ENCODE data around the gene LIM2.

Gene LIM2

GRCh38 chr19:51396175-51396574, 8.4 kb upstream of the LIM2 start:
- TF ChIP-seq ZFP3 (CRISPR knock-in tag; IDR thresholded peaks at IDR 0.05) (no peak), PPARA (CRISPR knock-in tag; IDR thresholded peaks at IDR 0.05; ENCODE audit: borderline replicate concordance) (no peak), ZNF8 (CRISPR knock-in tag; IDR thresholded peaks at IDR 0.05) (no peak), ARNTL (CRISPR knock-in tag; IDR thresholded peaks at IDR 0.05; ENCODE audit: borderline replicate concordance, low read depth) (no peak), SNAI2 (CRISPR knock-in tag; IDR thresholded peaks at IDR 0.05) (no peak)
- ATAC-seq = no peak

- TF ChIP-seq TOX (CRISPR knock-in tag; IDR thresholded peaks at IDR 0.05; ENCODE audit: borderline replicate concordance) = no peak
- no peak for TF ChIP-seq ARNTL (CRISPR knock-in tag; IDR thresholded peaks at IDR 0.05; ENCODE audit: borderline replicate concordance, low read depth)
- no peak for TF ChIP-seq ZNF565 (CRISPR knock-in tag; conservative IDR thresholded peaks at IDR 0.05; ENCODE audit: low read depth)
- TF ChIP-seq CSDC2 (CRISPR knock-in tag; IDR thresholded peaks at IDR 0.05) = no peak
- ATAC-seq = peak; percentile 98
Measured at GRCh38 chr19:51394050-51394836, 6.5 kb upstream of the LIM2 start.

DNA sequence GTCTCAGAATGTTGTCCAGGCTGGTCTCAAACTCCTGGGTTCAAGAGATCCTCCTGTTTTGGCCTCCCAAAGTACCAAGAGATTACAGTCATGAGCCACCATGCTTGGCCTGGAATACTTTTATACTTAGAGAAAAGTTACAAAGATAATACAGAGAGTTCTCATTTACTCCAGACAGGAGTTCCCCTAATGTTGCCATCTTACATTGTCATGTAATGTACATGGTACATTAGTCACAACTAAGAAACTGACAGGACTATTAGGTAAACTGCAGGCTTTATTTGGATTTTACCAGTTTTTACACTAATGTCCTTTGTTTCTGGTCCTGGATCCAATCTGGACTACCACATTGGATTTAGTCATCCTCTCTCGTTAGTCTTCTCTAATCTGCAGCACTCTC, 4.9 kb upstream of the LIM2 start:
- no peak for TF ChIP-seq TOX (CRISPR knock-in tag; IDR thresholded peaks at IDR 0.05; ENCODE audit: borderline replicate concordance)
- TF ChIP-seq, protein P1, sequence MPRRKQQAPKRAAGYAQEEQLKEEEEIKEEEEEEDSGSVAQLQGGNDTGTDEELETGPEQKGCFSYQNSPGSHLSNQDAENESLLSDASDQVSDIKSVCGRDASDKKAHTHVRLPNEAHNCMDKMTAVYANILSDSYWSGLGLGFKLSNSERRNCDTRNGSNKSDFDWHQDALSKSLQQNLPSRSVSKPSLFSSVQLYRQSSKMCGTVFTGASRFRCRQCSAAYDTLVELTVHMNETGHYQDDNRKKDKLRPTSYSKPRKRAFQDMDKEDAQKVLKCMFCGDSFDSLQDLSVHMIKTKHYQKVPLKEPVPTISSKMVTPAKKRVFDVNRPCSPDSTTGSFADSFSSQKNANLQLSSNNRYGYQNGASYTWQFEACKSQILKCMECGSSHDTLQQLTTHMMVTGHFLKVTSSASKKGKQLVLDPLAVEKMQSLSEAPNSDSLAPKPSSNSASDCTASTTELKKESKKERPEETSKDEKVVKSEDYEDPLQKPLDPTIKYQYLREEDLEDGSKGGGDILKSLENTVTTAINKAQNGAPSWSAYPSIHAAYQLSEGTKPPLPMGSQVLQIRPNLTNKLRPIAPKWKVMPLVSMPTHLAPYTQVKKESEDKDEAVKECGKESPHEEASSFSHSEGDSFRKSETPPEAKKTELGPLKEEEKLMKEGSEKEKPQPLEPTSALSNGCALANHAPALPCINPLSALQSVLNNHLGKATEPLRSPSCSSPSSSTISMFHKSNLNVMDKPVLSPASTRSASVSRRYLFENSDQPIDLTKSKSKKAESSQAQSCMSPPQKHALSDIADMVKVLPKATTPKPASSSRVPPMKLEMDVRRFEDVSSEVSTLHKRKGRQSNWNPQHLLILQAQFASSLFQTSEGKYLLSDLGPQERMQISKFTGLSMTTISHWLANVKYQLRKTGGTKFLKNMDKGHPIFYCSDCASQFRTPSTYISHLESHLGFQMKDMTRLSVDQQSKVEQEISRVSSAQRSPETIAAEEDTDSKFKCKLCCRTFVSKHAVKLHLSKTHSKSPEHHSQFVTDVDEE (CRISPR knock-in tag; IDR thresholded peaks at IDR 0.05) = no peak
- TF ChIP-seq GLIS3 (CRISPR knock-in tag; IDR thresholded peaks at IDR 0.05) = no peak
- TF ChIP-seq, protein P2, sequence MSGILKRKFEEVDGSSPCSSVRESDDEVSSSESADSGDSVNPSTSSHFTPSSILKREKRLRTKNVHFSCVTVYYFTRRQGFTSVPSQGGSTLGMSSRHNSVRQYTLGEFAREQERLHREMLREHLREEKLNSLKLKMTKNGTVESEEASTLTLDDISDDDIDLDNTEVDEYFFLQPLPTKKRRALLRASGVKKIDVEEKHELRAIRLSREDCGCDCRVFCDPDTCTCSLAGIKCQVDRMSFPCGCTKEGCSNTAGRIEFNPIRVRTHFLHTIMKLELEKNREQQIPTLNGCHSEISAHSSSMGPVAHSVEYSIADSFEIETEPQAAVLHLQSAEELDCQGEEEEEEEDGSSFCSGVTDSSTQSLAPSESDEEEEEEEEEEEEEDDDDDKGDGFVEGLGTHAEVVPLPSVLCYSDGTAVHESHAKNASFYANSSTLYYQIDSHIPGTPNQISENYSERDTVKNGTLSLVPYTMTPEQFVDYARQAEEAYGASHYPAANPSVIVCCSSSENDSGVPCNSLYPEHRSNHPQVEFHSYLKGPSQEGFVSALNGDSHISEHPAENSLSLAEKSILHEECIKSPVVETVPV (CRISPR knock-in tag; IDR thresholded peaks at IDR 0.05) = no peak
- no peak for TF ChIP-seq ISL1 (CRISPR knock-in tag; IDR thresholded peaks at IDR 0.05)
- no peak for TF ChIP-seq CREB5 (CRISPR knock-in tag; IDR thresholded peaks at IDR 0.05; ENCODE audit: low read depth)
- TF ChIP-seq ZNF565 (CRISPR knock-in tag; conservative IDR thresholded peaks at IDR 0.05; ENCODE audit: low read depth) = no peak
- TF ChIP-seq ESRRG (CRISPR knock-in tag; IDR thresholded peaks at IDR 0.05) = no peak
- TF ChIP-seq PPARA (CRISPR knock-in tag; IDR thresholded peaks at IDR 0.05; ENCODE audit: borderline replicate concordance) = no peak
- no peak for TF ChIP-seq ZFP3 (CRISPR knock-in tag; IDR thresholded peaks at IDR 0.05)
- no peak for TF ChIP-seq TCF4 (CRISPR knock-in tag; IDR thresholded peaks at IDR 0.05; ENCODE audit: borderline replicate concordance)
- TF ChIP-seq RARB (CRISPR knock-in tag; IDR thresholded peaks at IDR 0.05) = no peak
- TF ChIP-seq ZC3H10 (CRISPR knock-in tag; IDR thresholded peaks at IDR 0.05) = no peak
- TF ChIP-seq, protein P3, sequence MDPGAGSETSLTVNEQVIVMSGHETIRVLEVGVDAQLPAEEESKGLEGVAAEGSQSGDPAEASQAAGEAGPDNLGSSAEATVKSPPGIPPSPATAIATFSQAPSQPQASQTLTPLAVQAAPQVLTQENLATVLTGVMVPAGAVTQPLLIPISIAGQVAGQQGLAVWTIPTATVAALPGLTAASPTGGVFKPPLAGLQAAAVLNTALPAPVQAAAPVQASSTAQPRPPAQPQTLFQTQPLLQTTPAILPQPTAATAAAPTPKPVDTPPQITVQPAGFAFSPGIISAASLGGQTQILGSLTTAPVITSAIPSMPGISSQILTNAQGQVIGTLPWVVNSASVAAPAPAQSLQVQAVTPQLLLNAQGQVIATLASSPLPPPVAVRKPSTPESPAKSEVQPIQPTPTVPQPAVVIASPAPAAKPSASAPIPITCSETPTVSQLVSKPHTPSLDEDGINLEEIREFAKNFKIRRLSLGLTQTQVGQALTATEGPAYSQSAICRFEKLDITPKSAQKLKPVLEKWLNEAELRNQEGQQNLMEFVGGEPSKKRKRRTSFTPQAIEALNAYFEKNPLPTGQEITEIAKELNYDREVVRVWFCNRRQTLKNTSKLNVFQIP (CRISPR knock-in tag; IDR thresholded peaks at IDR 0.05; ENCODE audit: borderline replicate concordance, low read depth) = no peak
- ATAC-seq = no peak

GRCh38 chr19:51391073-51391611, 3.4 kb upstream of the LIM2 start:
- TF ChIP-seq ZC3H10 (CRISPR knock-in tag; IDR thresholded peaks at IDR 0.05) (no peak), ARNTL (CRISPR knock-in tag; IDR thresholded peaks at IDR 0.05; ENCODE audit: borderline replicate concordance, low read depth) (no peak), SNAI2 (CRISPR knock-in tag; IDR thresholded peaks at IDR 0.05) (no peak), ZFP30 (CRISPR knock-in tag; IDR thresholded peaks at IDR 0.05) (no peak), BACH2 (CRISPR knock-in tag; IDR thresholded peaks at IDR 0.05; ENCODE audit: borderline replicate concordance) (no peak), OSR1 (CRISPR knock-in tag; IDR thresholded peaks at IDR 0.05) (no peak), ZFP3 (CRISPR knock-in tag; IDR thresholded peaks at IDR 0.05) (no peak), GLIS3 (CRISPR knock-in tag; IDR thresholded peaks at IDR 0.05) (no peak), TOX (CRISPR knock-in tag; IDR thresholded peaks at IDR 0.05; ENCODE audit: borderline replicate concordance) (no peak)
- TF ChIP-seq, protein P2 (CRISPR knock-in tag; IDR thresholded peaks at IDR 0.05) = no peak
- ATAC-seq = no peak

Measured in SK-N-SH treated with all-trans-retinoic acid at 6 μM for 48 hours (cell line).